ENCODE data around the gene MICB.

Gene MICB

GRCh38 chr6:31541059-31541657 lies 43.2 kb downstream of the MICB start:
- peak in 1 of 2 donors; percentile 37 for DNase-seq (ENCODE audit: low read depth in 2 of 2)

- peak; percentile 83 to 91 for DNase-seq (ENCODE audit: low read depth in 2 of 2)
Observed at GRCh38 chr6:31541658-31542521, 43.9 kb downstream of the MICB start, which contains the start of gene DDX39B. TSS of gene DDX39B (minus strand) at chr6:31542003. CDS start at chr6:31540532, 1,471 bp downstream.

- DNase-seq (ENCODE audit: low read depth in 2 of 2): no peak
Observed at GRCh38 chr6:31543639-31544038, 45.7 kb downstream of the MICB start.

GRCh38 chr6:31544676-31545075 lies 46.7 kb downstream of the MICB start:
- no peak for DNase-seq (ENCODE audit: low read depth in 2 of 2)

- no peak for DNase-seq (ENCODE audit: low read depth in 2 of 2)
Observed at GRCh38 chr6:31545291-31545690, 47.3 kb downstream of the MICB start.

GRCh38 chr6:31546339-31546957 lies 48.5 kb downstream of the MICB start, which contains the start of gene ATP6V1G2:
TSS of gene ATP6V1G2 (minus strand) at chr6:31546608. CDS start at chr6:31546559, 49 bp downstream.
- DNase-seq (ENCODE audit: low read depth in 2 of 2): peak; percentile 67 to 74

- peak; percentile 80 to 88 for DNase-seq (ENCODE audit: low read depth in 2 of 2)
Observed at GRCh38 chr6:31546958-31547726, 49.2 kb downstream of the MICB start, which contains the start of gene NFKBIL1. TSS of gene NFKBIL1 (plus strand) at chr6:31547608. CDS start at chr6:31547695, 87 bp downstream.

- no peak for DNase-seq (ENCODE audit: low read depth in 2 of 2)
Observed at GRCh38 chr6:31547727-31548543, 50.0 kb downstream of the MICB start.

- DNase-seq (ENCODE audit: low read depth in 2 of 2): no peak
Observed at GRCh38 chr6:31548544-31548873, 50.6 kb downstream of the MICB start.

- peak in 1 of 2 donors; percentile 48 for DNase-seq (ENCODE audit: low read depth in 2 of 2)
Observed at GRCh38 chr6:31551371-31551770, 53.4 kb downstream of the MICB start.

- DNase-seq (ENCODE audit: low read depth in 2 of 2): no peak
Observed at GRCh38 chr6:31556307-31556706, 58.4 kb downstream of the MICB start.

- DNase-seq (ENCODE audit: low read depth in 2 of 2): no peak
Observed at GRCh38 chr6:31557443-31558317, 59.7 kb downstream of the MICB start.

GRCh38 chr6:31558318-31558625 lies 60.3 kb downstream of the MICB start:
- DNase-seq (ENCODE audit: low read depth in 2 of 2): no peak

- peak in 1 of 2 donors; percentile 73 for DNase-seq (ENCODE audit: low read depth in 2 of 2)
Observed at GRCh38 chr6:31558631-31559500, 60.9 kb downstream of the MICB start.

- no peak for DNase-seq (ENCODE audit: low read depth in 2 of 2)
Observed at GRCh38 chr6:31559606-31559957, 61.6 kb downstream of the MICB start.

GRCh38 chr6:31559958-31560696 lies 62.2 kb downstream of the MICB start:
- DNase-seq (ENCODE audit: low read depth in 2 of 2): no peak

- DNase-seq (ENCODE audit: low read depth in 2 of 2): no peak
Observed at GRCh38 chr6:31560697-31561058, 62.7 kb downstream of the MICB start.
